BE2C (cell line): Measurements from ENCODE around the gene IFNA6.

ENCODE experiments used
- DNase-seq: peaks from one replicate; pipeline ENCODE4 v3.0.0-alpha.2; 2020
- H3K27me3 ChIP-seq: fragments of 250-450 bp; sonication (Bioruptor Pico); 2 replicates; pipeline ENCODE4 v1.5.1; 2020; ENCODE audit warnings: mild to moderate bottlenecking
- H3K36me3 ChIP-seq: fragments of 250-450 bp; sonication (Bioruptor Pico); 2 replicates; pipeline ENCODE4 v1.5.1; 2020; ENCODE audit warnings: mild to moderate bottlenecking
- H3K4me1 ChIP-seq: fragments of 250-450 bp; sonication (Bioruptor Pico); 2 replicates; pipeline ENCODE4 v1.5.1; 2020
- H3K4me3 ChIP-seq: 2 replicates; pipeline ENCODE4 v1.5.1; 2011; ENCODE audit warnings: low read depth, low read length
- H3K9me3 ChIP-seq: fragments of 250-450 bp; sonication (Bioruptor Pico); 2 replicates; pipeline ENCODE4 v1.5.1; 2020
- CTCF ChIP-seq: IDR thresholded peaks from 2 replicates; pipeline ENCODE4 v1.5.1; 2012; ENCODE audit warnings: mild to moderate bottlenecking, low read depth, low read length

IFNA6 gene

GRCh38 chr9:21317956-21318923 is 32.4 kb downstream of the IFNA6 start:
- Histone ChIP-seq H3K4me1 (no peaks in the 10 kb centered on the region; the same call in 1 of the 2 replicates), H3K4me3 (no peak overlapping the region), H3K9me3 (no peaks in the 10 kb centered on the region), H3K27me3 (peaks cover 15% of the 10 kb centered on the region), H3K36me3 (no peaks in the 10 kb centered on the region; the same call in 1 of the 2 replicates)
- DNase-seq = peak; percentile 37
- TF ChIP-seq CTCF = peak; percentile 75

GRCh38 chr9:21316860-21317259 is 33.8 kb downstream of the IFNA6 start:
- no peaks in the 10 kb centered on the region for H3K36me3 ChIP-seq
- H3K9me3 ChIP-seq = no peaks in the 10 kb centered on the region
- no peaks in the 10 kb centered on the region for H3K4me1 ChIP-seq
- H3K27me3 ChIP-seq = peaks cover 15% of the 10 kb centered on the region
- no peak for DNase-seq
- no peak for TF ChIP-seq CTCF
- no peak overlapping the region for H3K4me3 ChIP-seq

- H3K27me3 ChIP-seq = peaks cover 15% of the 10 kb centered on the region
- H3K36me3 ChIP-seq = no peaks in the 10 kb centered on the region
- H3K9me3 ChIP-seq = no peaks in the 10 kb centered on the region
- DNase-seq = no peak
- no peak overlapping the region for H3K4me3 ChIP-seq
- H3K4me1 ChIP-seq = no peaks in the 10 kb centered on the region
- no peak for TF ChIP-seq CTCF
Observed at GRCh38 chr9:21316032-21316842, 34.5 kb downstream of the IFNA6 start.

GRCh38 chr9:21314152-21314551 is 36.5 kb downstream of the IFNA6 start:
- H3K9me3 ChIP-seq = no peaks in the 10 kb centered on the region
- no peak for DNase-seq
- peaks cover 23% of the 10 kb centered on the region for H3K27me3 ChIP-seq
- H3K36me3 ChIP-seq = no peaks in the 10 kb centered on the region
- TF ChIP-seq CTCF = no peak
- H3K4me1 ChIP-seq = no peaks in the 10 kb centered on the region
- H3K4me3 ChIP-seq = no peak overlapping the region

GRCh38 chr9:21311889-21312288 is 38.8 kb downstream of the IFNA6 start:
- no peaks in the 10 kb centered on the region for H3K36me3 ChIP-seq
- no peak for DNase-seq
- TF ChIP-seq CTCF = no peak
- no peaks in the 10 kb centered on the region for H3K9me3 ChIP-seq
- no peaks in the 10 kb centered on the region for H3K4me1 ChIP-seq
- H3K4me3 ChIP-seq = no peak overlapping the region
- peaks cover 41% of the 10 kb centered on the region for H3K27me3 ChIP-seq

GRCh38 chr9:21305213-21305612 is 45.5 kb downstream of the IFNA6 start, which contains the start of gene IFNA5:
TSS of gene IFNA5 (minus strand) at chr9:21305313. CDS start at chr9:21305256, 57 bp downstream.
- no peak for TF ChIP-seq CTCF
- Histone ChIP-seq H3K4me3 (no peak within 1 kb of the TSS), H3K36me3 (no peaks in the 10 kb centered on the region), H3K27me3 (peaks cover 41% of the 10 kb centered on the region), H3K9me3 (no peaks in the 10 kb centered on the region), H3K4me1 (no peaks in the 10 kb centered on the region)
- DNase-seq = no peak
